Type B pancreatic cell (in vitro differentiated cells): ENCODE results near the gene IL20RA. TPM values are rescaled to one million over a fixed set of nuclear protein-coding genes. Genes with fewer than 3 reads are reported as not detected.

Experiments used
- DNase-seq: peaks from one replicate; pipeline ENCODE4 v3.0.0; 2021; ENCODE audit warnings: mixed read lengths; ENCODE audit not compliant: unreplicated experiment; ENCODE audit errors: extremely low spot score
- H3K27ac Mint-ChIP-seq: 2 replicates; pipeline ENCODE4 v1.8.0; 2021; ENCODE audit warnings: mild to moderate bottlenecking, mixed read lengths
- H3K27me3 Mint-ChIP-seq: 2 replicates; pipeline ENCODE4 v1.8.0; 2021; ENCODE audit warnings: mixed read lengths
- H3K36me3 Mint-ChIP-seq: 2 replicates; pipeline ENCODE4 v1.8.0; 2021; ENCODE audit warnings: mixed read lengths
- H3K4me1 Mint-ChIP-seq: one replicate; pipeline ENCODE4 v1.8.0; 2021; ENCODE audit warnings: mixed read lengths; ENCODE audit not compliant: unreplicated experiment
- H3K4me3 Mint-ChIP-seq: 2 replicates; pipeline ENCODE4 v1.8.0; 2021; ENCODE audit warnings: mild to moderate bottlenecking, mixed read lengths
- H3K9me3 Mint-ChIP-seq: 2 replicates; pipeline ENCODE4 v1.8.0; 2021; ENCODE audit warnings: mixed read lengths
- CTCF ChIP-seq: fragments of 200-600 bp; sonication (generic); conservative IDR thresholded peaks from 2 replicates; pipeline ENCODE4 v1.5.0; 2021; ENCODE audit warnings: antibody characterized with exemption, mild to moderate bottlenecking
- total RNA-seq: library from RNA; stranded (reverse); gene quantifications from 2 replicates; pipeline ENCODE4 v1.2.1, GENCODE V29; 2021; ENCODE audit warnings: low replicate concordance

IL20RA gene
- total RNA-seq, 1 donor from 2014 or later, result 1.7 TPM

- Mint-ChIP-seq H3K9me3 (no peaks in the 10 kb centered on the region), H3K36me3 (no peaks in the 10 kb centered on the region), H3K27me3 (no peaks in the 10 kb centered on the region), H3K4me3 (no peak overlapping the region), H3K4me1 (no peaks in the 10 kb centered on the region), H3K27ac (peak overlapping the region; percentile 82)
- no peak for DNase-seq
- no peak for TF ChIP-seq CTCF
Observed at GRCh38 chr6:137025786-137026730, 18.7 kb downstream of the IL20RA start.

- H3K9me3 Mint-ChIP-seq, result no peaks in the 10 kb centered on the region
- no peak for DNase-seq
- H3K36me3 Mint-ChIP-seq, result no peaks in the 10 kb centered on the region
- peak overlapping the region; percentile 50 for H3K27ac Mint-ChIP-seq
- H3K27me3 Mint-ChIP-seq, result no peaks in the 10 kb centered on the region
- no peak overlapping the region for H3K4me3 Mint-ChIP-seq
- H3K4me1 Mint-ChIP-seq, result no peaks in the 10 kb centered on the region
- no peak for TF ChIP-seq CTCF
Observed at GRCh38 chr6:137024237-137024990, 20.4 kb downstream of the IL20RA start.

GRCh38 chr6:137020776-137021175 lies 24.0 kb downstream of the IL20RA start:
- no peak for DNase-seq
- no peaks in the 10 kb centered on the region for H3K36me3 Mint-ChIP-seq
- no peaks in the 10 kb centered on the region for H3K27me3 Mint-ChIP-seq
- H3K4me3 Mint-ChIP-seq, result no peak overlapping the region
- no peak overlapping the region for H3K27ac Mint-ChIP-seq
- peaks cover 8% of the 10 kb centered on the region for H3K4me1 Mint-ChIP-seq
- TF ChIP-seq CTCF, result no peak
- H3K9me3 Mint-ChIP-seq, result no peaks in the 10 kb centered on the region

GRCh38 chr6:137019476-137020272 lies 25.1 kb downstream of the IL20RA start:
- H3K27ac Mint-ChIP-seq, result no peak overlapping the region
- DNase-seq, result no peak
- H3K36me3 Mint-ChIP-seq, result no peaks in the 10 kb centered on the region
- H3K9me3 Mint-ChIP-seq, result no peaks in the 10 kb centered on the region
- no peak for TF ChIP-seq CTCF
- H3K4me3 Mint-ChIP-seq, result no peak overlapping the region
- H3K27me3 Mint-ChIP-seq, result no peaks in the 10 kb centered on the region
- peaks cover 8% of the 10 kb centered on the region for H3K4me1 Mint-ChIP-seq

GRCh38 chr6:137017081-137017480 lies 27.7 kb downstream of the IL20RA start:
- no peak for DNase-seq
- TF ChIP-seq CTCF, result no peak
- Mint-ChIP-seq H3K27ac (no peak overlapping the region), H3K4me3 (no peak overlapping the region), H3K4me1 (peaks cover 8% of the 10 kb centered on the region), H3K9me3 (no peaks in the 10 kb centered on the region), H3K36me3 (no peaks in the 10 kb centered on the region), H3K27me3 (no peaks in the 10 kb centered on the region)
